ENCODE data around the gene TIMP2. TPM values are rescaled to one million over a fixed set of nuclear protein-coding genes. Genes with fewer than 3 reads are reported as not detected.

TIMP2 gene
- total and polyA plus RNA-seq, 2 of the 13 experiments (the other 11 are each of a cell fraction or from before 2014, with no cell fraction given), result 3.8 to 8.5 TPM

- TF ChIP-seq ZNF512B (CRISPR knock-in tag; IDR thresholded peaks at IDR 0.05; ENCODE audit: borderline replicate concordance), result no peak
- no peak for TF ChIP-seq KLF15 (CRISPR knock-in tag; IDR thresholded peaks at IDR 0.05; ENCODE audit: borderline replicate concordance)
- TF ChIP-seq ZNF768 (CRISPR knock-in tag; IDR thresholded peaks at IDR 0.05), result no peak
- TF ChIP-seq ZNF280B (CRISPR knock-in tag; IDR thresholded peaks at IDR 0.05; ENCODE audit: borderline replicate concordance), result no peak
- no peak for TF ChIP-seq RFX5 (IDR thresholded peaks at IDR 0.05; ENCODE audit: low read depth, low read length)
- no peak for TF ChIP-seq ZNF770 (CRISPR knock-in tag; IDR thresholded peaks at IDR 0.05)
- TF ChIP-seq ATAD3A (CRISPR knock-in tag; IDR thresholded peaks at IDR 0.05), result no peak
- no peak for TF ChIP-seq PAWR (CRISPR knock-in tag; IDR thresholded peaks at IDR 0.05; ENCODE audit: borderline replicate concordance)
- TF ChIP-seq ZGPAT (CRISPR knock-in tag; IDR thresholded peaks at IDR 0.05), result no peak
- no peak for TF ChIP-seq DNMT3B (CRISPR knock-in tag; conservative IDR thresholded peaks at IDR 0.05)
- no peak for TF ChIP-seq SNAPC5 (CRISPR knock-in tag; IDR thresholded peaks at IDR 0.05; ENCODE audit: borderline replicate concordance)
- TF ChIP-seq RNF2 (conservative IDR thresholded peaks at IDR 0.05; ENCODE audit: low read depth), result peak; percentile 80
- no peak for TF ChIP-seq PBX3 (CRISPR knock-in tag; IDR thresholded peaks at IDR 0.05; ENCODE audit: borderline replicate concordance)
- TF ChIP-seq RCOR2 (CRISPR knock-in tag; IDR thresholded peaks at IDR 0.05), result no peak
- TF ChIP-seq CC2D1A (CRISPR knock-in tag; IDR thresholded peaks at IDR 0.05), result no peak
- TF ChIP-seq POLR2AphosphoS2 (IDR thresholded peaks at IDR 0.05; ENCODE audit: low read depth, low read length), result no peak
- TF ChIP-seq ISX (CRISPR knock-in tag; conservative IDR thresholded peaks at IDR 0.05), result no peak
- TF ChIP-seq ZNF780A (CRISPR knock-in tag; IDR thresholded peaks at IDR 0.05), result no peak
- no peak for TF ChIP-seq CENPT (CRISPR knock-in tag; IDR thresholded peaks at IDR 0.05; ENCODE audit: low read depth)
- no peak for TF ChIP-seq YEATS2 (CRISPR knock-in tag; IDR thresholded peaks at IDR 0.05; ENCODE audit: borderline replicate concordance)
- no peak for TF ChIP-seq ZFX (CRISPR knock-in tag; IDR thresholded peaks at IDR 0.05; ENCODE audit: low read depth)
- TF ChIP-seq ZMAT3 (CRISPR knock-in tag; conservative IDR thresholded peaks at IDR 0.05), result no peak
These were observed 84.7 kb downstream of the TIMP2 start (continued) for GRCh38 chr17:78840530-78840779.
